KBM-7 (cell line): ENCODE measurements around the gene TRAF3IP1.
"Not testable (repeated sequence)": the region's sequence is repeated elsewhere in the genome, so short reads cannot be mapped to it uniquely, and the experiment has no call there.

Experiments
- DNase-seq: peaks from one replicate; pipeline ENCODE4 v3.0.0-alpha.2; 2015
- in situ Hi-C: fragments of 300-500 bp; cut with MboI; formaldehyde crosslinking; loops from 2 replicates; pipeline ENCODE4 v1.14.3; 2020; ENCODE audit warnings: low sequenced_read_pairs, low pct_unique_long_range_greater_than_20kb, mixed read lengths

TRAF3IP1 gene

GRCh38 chr2:238305092-238305862 is 15.0 kb upstream of the TRAF3IP1 start:
- in situ Hi-C loops = no loop called here

GRCh38 chr2:238305965-238306671 is 14.2 kb upstream of the TRAF3IP1 start:
- no peak for DNase-seq
- in situ Hi-C loops = no loop called here

More at GRCh38 chr2:238305092-238305862, 15.0 kb upstream of the TRAF3IP1 start:
- no peak for DNase-seq

GRCh38 chr2:238306672-238306998 is 13.7 kb upstream of the TRAF3IP1 start:
- in situ Hi-C loops = no loop called here
- DNase-seq = no peak

- DNase-seq = no peak
- in situ Hi-C loops = no loop called here
Measured at GRCh38 chr2:238308177-238308576, 12.1 kb upstream of the TRAF3IP1 start.

GRCh38 chr2:238310721-238311120 is 9.6 kb upstream of the TRAF3IP1 start:
- in situ Hi-C loops, DNase-seq: not testable (repeated sequence)

GRCh38 chr2:238313289-238313990 is 6.9 kb upstream of the TRAF3IP1 start:
- in situ Hi-C loops = no loop called here
- no peak for DNase-seq

- no peak for DNase-seq
- in situ Hi-C loops = no loop called here
Measured at GRCh38 chr2:238313991-238314350, 6.3 kb upstream of the TRAF3IP1 start.

GRCh38 chr2:238314576-238314975 is 5.7 kb upstream of the TRAF3IP1 start:
- in situ Hi-C loops = no loop called here
- DNase-seq = no peak

- DNase-seq = no peak
- in situ Hi-C loops = no loop called here
Measured at GRCh38 chr2:238315031-238315595, 5.2 kb upstream of the TRAF3IP1 start.

- DNase-seq = peak; percentile 12
- in situ Hi-C loops = no loop called here
Measured at GRCh38 chr2:238320648-238321281, 447 bp downstream of the TRAF3IP1 start.

- in situ Hi-C loops = no loop called here
Measured at GRCh38 chr2:238321467-238321866, 1.1 kb downstream of the TRAF3IP1 start.

GRCh38 chr2:238322001-238322411 is 1.7 kb downstream of the TRAF3IP1 start:
- no peak for DNase-seq
- in situ Hi-C loops = no loop called here

More at GRCh38 chr2:238321467-238321866, 1.1 kb downstream of the TRAF3IP1 start:
- no peak for DNase-seq

- DNase-seq, in situ Hi-C loops: not testable (repeated sequence)
Measured at GRCh38 chr2:238324248-238324647, 3.9 kb downstream of the TRAF3IP1 start.

GRCh38 chr2:238325694-238326093 is 5.4 kb downstream of the TRAF3IP1 start:
- DNase-seq = no peak
- in situ Hi-C loops = no loop called here

GRCh38 chr2:238326801-238327365 is 6.6 kb downstream of the TRAF3IP1 start:
- in situ Hi-C loops = no loop called here
- no peak for DNase-seq

GRCh38 chr2:238327751-238328150 is 7.4 kb downstream of the TRAF3IP1 start:
- DNase-seq = no peak

GRCh38 chr2:238330391-238330790 is 10.1 kb downstream of the TRAF3IP1 start:
- no peak for DNase-seq
- in situ Hi-C loops = no loop called here

More at GRCh38 chr2:238327751-238328150, 7.4 kb downstream of the TRAF3IP1 start:
- in situ Hi-C loops = no loop called here

- no peak for DNase-seq
- in situ Hi-C loops = no loop called here
Measured at GRCh38 chr2:238331916-238332315, 11.6 kb downstream of the TRAF3IP1 start.

GRCh38 chr2:238334885-238335284 is 14.6 kb downstream of the TRAF3IP1 start:
- DNase-seq = no peak
- in situ Hi-C loops = no loop called here
